NCI-H2196 treated with DMSO at 0.1 percent for 48 hours (cell line): ENCODE measurements around the gene NPFFR2.
"Not testable (repeated sequence)": the region's sequence is repeated elsewhere in the genome, so short reads cannot be mapped to it uniquely, and the experiment has no call there.

Experiments
- DNase-seq: peaks from one replicate; lab custom pipeline; 2025; ENCODE audit not compliant: unreplicated experiment; lab: John Stamatoyannopoulos, UW

Gene NPFFR2

GRCh38 chr4:72111863-72112262 is 80.1 kb downstream of the NPFFR2 start:
- no peak for DNase-seq

DNA sequence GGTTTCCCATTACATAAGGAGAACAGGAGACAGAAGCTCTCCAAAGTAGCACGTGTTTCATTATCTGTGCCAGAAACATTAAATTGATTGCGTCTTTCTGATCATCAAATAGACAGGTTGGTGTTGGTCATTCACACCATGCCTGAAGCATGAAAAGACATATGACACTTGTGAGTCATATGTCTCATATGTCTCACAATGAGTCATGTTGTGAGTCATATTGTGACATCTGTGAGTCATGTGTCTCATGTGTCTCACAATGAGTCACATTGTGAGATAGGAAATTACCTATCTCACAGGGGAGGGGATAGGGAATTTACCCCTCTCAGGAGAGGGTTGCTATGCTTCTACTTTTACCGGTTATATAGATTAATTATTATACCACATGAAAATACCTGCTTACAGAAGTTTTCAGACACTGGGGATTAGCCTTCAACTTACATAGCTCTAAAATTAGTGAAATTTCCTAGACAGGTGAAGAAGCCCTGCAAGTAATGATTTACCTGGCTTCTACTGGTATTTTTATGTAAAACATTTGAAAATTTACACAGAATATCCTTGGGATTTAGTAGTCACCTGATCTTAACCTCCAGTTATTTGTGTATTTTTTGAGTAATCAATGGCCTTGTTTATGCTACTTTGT is 80.8 kb downstream of the NPFFR2 start:
- DNase-seq = no peak

GRCh38 chr4:72118017-72118416 is 86.2 kb downstream of the NPFFR2 start:
- DNase-seq = no peak

GRCh38 chr4:72119946-72120345 is 88.1 kb downstream of the NPFFR2 start:
- no peak for DNase-seq

- DNase-seq = no peak
These were observed 96.9 kb downstream of the NPFFR2 start for GRCh38 chr4:72128741-72129140.

DNA sequence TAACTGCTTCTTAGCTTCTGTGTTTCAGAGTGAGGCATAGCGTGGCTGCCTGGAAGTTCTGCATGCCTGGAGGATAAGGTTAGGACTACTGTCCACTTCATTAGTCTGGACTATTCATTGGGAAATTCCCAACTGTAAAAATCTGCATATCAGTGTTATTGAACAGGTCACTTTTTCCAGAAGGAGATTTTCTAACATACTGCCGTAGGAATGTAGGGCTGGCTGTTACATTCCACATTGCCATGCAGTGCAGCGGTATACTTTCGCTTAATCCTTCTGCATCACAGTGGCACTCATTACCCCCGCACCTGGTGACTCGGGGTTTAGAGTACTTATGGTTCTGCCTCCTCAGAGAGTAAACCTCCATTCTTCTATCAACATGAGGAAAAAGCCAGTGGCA is 104.6 kb downstream of the NPFFR2 start:
- DNase-seq = no peak

- not testable (repeated sequence) for DNase-seq
These were observed 108.2 kb downstream of the NPFFR2 start for GRCh38 chr4:72139997-72140396.

DNA sequence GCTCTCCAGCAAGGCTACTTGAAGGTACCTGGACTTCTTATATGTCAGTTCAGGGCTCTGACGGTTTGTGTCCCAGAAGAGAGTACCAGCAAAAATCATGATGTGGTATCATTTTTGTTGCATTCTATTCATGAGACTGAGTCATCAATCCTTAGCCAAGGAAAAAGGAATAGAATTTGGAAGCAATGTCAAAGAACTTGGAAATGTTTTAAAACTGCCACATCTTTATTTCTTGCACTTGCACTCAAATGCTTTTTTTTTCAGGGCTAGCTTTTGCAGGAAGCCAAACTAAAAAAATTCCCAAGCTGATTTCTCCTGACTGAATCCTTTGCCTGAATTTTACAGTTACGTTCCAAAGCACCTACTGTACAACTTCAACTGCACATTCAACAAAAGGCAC is 112.4 kb downstream of the NPFFR2 start:
- no peak for DNase-seq

DNA sequence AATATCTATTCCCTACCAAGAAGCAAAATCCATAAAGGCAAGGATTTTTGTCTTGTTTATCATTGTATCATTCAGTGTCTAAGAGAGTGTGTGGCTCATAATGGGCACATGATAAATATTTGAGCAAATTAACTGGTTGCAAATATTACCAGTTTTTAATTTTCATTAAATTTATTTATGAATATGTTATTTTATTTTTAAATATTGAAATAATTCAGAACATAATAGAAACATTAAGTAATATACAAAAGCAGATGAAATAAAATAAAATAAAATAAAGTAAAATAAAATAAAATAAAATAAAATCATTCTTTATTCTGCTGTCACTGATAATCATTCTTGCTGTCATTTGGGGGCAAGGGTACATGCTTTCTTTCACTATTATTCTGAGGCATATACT is 120.9 kb downstream of the NPFFR2 start:
- DNase-seq = no peak

DNA sequence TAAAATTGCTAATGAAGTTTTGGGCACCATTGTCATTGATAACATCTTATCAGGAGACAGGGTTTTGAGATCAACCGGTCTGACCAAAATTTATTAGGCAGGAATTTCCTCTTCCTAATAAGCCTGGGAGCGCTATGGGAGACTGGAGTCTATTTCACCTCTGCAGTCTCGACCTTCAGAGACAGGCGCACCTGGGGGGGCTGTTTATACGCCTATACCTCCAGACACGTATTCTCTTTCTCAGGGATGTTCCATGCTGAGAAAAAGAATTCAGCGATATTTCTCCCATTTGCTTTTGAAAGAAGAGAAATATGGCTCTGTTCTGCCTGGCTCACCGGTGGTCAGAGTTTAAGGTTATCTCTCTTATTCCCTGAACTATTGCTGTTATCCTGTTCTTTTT is 121.8 kb downstream of the NPFFR2 start:
- not testable (repeated sequence) for DNase-seq

DNA sequence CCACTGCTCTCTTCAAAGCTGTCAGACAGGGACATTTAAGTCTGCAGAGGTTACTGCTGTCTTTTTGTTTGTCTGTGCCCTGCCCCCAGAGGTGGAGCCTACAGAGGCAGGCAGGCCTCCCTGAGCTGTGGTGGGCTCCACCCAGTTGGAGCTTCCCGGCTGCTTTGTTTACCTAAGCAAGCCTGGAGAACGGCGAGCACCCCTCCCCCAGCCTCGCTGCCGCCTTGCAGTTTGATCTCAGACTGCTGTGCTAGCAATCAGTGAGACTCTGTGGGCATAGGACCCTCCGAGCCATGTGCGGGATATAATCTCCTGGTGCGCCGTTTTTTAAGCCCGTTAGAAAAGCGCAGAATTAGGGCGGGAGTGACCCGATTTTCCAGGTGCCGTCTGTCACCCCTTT is 137.5 kb downstream of the NPFFR2 start:
- DNase-seq = not testable (repeated sequence)

DNA sequence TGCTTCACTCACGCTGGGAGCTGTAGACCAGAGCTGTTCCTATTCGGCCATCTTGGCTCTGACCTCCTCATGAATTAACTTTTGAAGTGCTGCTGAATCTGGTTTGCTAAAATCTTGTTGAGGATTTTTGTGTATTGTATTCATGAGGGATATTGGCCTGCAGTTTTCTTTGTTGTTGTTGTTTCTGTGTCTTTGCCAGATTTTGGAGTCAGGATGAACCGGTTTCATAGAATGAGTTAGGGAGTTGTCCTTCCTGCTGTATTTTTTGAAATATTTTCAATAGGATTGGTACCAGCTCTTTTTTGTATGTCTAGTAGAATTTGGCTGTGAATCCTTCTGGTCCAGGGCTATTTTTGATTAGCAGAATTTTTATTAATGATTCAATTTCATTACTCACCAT is 138.1 kb downstream of the NPFFR2 start:
- DNase-seq = no peak

DNA sequence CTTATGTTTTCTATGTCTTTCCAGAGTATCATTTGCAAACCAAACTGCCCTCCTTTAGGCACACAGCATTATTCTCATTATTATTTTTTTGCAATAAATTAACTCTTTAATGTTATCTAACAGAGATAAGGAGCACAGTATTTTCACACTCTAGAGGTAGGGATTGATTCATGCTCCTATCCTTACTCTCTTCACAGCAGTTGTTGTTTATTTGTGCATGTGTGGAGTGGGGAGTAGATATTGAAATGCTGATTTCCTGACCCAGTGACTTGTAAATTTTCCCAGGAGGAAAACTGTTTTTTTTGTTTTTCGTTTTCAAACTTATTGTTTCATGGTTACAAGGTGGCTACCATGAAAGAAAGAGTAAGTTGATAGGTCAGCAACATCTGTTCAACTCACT is 140.0 kb downstream of the NPFFR2 start:
- no peak for DNase-seq

DNA sequence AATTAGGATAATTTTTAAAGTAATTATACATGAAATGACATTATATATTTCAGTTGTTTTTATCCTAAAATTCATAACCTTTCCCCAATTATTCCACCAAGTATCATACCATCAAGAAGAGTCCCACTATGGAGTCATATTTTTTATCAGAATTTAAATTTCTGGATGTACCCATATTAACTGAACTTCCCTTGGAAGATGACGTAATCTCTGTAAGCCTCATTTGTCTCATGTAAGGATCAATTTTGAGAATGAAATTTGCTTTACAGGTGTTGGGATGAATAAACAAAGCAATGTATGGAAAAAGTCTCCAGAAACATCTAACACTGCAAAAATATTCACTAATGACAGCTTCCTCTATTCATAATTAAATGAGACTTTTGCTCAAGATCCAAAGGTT is 147.5 kb downstream of the NPFFR2 start:
- no peak for DNase-seq

DNA sequence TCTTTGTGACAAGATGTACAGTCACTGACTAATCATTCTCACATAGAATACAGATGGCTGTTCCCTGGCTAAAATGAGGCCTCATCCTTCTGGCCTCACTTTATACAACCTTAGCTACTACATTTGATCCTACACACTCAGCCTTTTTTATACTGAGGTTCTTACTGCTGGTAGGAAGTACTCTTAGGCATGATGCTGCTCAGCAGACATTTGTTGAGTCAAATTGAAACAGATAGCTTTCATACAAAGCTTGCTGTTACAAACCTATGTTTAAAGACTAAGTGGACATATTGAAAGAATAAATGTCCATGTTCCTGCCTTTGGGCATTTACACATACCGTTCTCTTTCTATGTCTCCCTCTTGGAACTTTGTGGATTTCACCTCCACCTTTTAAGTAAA is 154.9 kb downstream of the NPFFR2 start:
- DNase-seq = no peak

- DNase-seq = no peak
These were observed 162.2 kb downstream of the NPFFR2 start for GRCh38 chr4:72194046-72194445.

DNA sequence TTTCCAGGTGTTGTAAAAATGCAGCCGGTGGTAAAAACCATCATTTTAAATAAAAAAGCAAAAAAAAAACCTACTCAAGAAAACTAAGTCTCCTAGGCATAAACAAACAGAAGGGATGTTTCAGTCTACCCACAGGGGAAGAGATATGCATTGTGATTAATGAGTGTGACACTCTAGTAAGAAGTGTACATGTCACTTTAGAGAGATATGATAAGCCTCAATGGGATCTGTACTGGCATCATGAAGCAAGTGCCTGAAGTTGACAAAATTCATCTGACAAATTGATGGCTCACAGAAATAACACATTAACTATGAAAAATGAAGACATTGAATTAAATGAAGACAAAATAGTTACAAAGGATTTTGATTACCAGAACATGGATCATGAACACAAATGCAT is 162.7 kb downstream of the NPFFR2 start:
- DNase-seq = no peak
